Skin of body (tissue), 2 donors: ENCODE measurements around the gene MARCKSL1. TPM values are rescaled to one million over a fixed set of nuclear protein-coding genes. Genes with fewer than 3 reads are reported as not detected.
"Not testable (repeated sequence)": the region's sequence is repeated elsewhere in the genome, so short reads cannot be mapped to it uniquely, and the experiment has no call there.

Experiments
- DNase-seq: peaks from one replicate; lab custom pipeline; 2025; lab: John Stamatoyannopoulos, UW
- total RNA-seq: library from RNA; depleted of rRNA; stranded (reverse); fragments of >200 nt; gene quantifications from one replicate; pipeline ENCODE4 v1.2.3, GENCODE V29; 2014

The MARCKSL1 gene
- total RNA-seq, 1 donor from 2014 or later, result 39.8 TPM

DNA sequence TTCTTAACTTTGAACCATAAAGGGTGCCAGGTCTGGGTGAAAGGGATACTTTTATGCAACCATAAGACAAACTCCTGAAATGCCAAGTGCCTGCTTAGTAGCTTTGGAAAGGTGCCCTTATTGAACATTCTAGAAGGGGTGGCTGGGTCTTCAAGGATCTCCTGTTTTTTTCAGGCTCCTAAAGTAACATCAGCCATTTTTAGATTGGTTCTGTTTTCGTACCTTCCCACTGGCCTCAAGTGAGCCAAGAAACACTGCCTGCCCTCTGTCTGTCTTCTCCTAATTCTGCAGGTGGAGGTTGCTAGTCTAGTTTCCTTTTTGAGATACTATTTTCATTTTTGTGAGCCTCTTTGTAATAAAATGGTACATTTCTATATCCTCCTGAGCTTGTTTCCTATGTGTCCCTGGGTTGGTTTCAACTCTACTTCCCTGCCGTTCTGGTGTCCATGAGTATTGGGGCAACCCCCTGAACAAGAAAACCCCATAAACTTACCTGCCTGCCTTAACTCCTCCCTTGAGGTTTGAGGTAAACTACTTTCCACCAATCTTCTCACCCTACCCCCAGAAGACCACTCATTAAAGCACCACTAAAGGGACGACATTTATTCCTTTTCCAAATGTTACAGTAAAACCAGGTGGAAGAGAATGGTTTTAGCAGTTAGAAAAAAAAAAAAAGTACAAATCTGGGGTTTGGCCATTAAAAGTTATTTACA is 2.6 kb downstream of the MARCKSL1 start:
- DNase-seq, result no peak

DNA sequence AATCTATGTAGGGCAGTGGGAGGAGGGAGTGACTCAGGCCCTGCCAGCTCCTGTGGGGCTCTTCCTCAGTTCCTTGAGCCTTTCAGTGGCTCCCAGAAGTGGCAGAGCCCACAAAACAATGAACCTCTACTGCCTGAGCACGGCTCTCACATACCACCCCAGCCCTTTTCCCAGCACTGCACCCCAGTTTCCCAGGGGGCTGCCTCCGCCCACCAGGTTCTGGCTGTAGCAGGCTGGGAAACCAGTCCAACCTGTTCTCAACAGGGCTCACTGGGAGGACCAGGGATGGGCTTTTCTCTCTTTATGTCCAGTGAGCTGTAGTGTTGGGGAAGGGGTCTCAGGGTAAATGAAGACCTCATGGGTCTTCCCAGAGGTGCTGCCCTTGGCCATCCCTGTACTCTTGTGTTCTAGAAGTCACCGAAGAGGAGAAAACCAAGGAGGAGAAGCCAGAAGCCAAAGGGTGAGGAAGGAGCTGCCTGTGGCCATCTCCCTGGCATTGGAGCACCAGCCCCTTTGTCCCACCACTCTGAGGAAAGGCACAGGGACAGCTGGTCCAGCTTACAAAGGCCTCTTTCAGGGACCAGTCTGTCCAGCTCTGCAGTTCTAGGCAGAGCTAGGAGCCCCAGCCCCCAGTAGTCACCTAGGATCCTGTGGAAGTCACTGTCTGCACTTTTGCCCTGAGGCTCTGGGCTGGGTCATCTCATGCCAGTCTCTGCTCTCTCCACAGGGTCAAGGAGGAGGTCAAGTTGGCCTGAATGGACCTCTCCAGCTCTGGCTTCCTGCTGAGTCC is 3.5 kb downstream of the MARCKSL1 start:
- no peak for DNase-seq

- DNase-seq, result no peak
These were observed 4.5 kb downstream of the MARCKSL1 start for GRCh38 chr1:32331549-32331948.

DNA sequence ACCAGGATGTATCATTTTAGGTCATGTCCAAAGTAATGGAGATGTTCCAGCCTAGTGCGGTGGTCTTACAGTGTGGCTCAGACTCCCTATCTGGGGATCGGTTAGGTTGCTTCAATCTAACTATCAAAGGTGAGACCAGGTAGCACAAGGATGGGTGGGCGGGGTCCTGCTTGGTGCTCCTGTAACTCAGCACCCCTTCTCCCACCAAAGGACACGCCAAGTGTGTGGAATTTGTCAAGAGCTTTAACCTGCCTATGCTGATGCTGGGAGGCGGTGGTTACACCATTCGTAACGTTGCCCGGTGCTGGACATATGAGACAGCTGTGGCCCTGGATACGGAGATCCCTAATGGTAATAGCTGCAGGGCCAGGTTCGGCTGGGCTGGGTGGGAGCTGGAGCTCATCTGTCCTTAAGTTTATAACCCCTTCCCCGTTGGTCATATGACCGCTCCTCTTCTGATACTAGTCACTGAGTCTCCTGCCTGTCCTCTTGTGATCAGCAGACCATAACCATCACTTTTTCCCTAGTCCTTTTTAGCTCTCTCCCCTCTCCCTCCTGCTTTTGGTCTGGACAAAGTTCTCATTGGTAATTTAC is 5.4 kb downstream of the MARCKSL1 start:
- no peak for DNase-seq

- no peak for DNase-seq
These were observed 6.0 kb downstream of the MARCKSL1 start for GRCh38 chr1:32329931-32330466.

- DNase-seq, result no peak
These were observed 8.8 kb downstream of the MARCKSL1 start for GRCh38 chr1:32327204-32327603.

- no peak for DNase-seq
These were observed 14.2 kb downstream of the MARCKSL1 start for GRCh38 chr1:32321712-32322291.

GRCh38 chr1:32318127-32318869 is 17.7 kb downstream of the MARCKSL1 start:
- no peak for DNase-seq

- DNase-seq, result no peak
These were observed 19.1 kb downstream of the MARCKSL1 start for GRCh38 chr1:32316903-32317277.

GRCh38 chr1:32311709-32312393 is 24.2 kb downstream of the MARCKSL1 start:
- DNase-seq, result no peak

DNA sequence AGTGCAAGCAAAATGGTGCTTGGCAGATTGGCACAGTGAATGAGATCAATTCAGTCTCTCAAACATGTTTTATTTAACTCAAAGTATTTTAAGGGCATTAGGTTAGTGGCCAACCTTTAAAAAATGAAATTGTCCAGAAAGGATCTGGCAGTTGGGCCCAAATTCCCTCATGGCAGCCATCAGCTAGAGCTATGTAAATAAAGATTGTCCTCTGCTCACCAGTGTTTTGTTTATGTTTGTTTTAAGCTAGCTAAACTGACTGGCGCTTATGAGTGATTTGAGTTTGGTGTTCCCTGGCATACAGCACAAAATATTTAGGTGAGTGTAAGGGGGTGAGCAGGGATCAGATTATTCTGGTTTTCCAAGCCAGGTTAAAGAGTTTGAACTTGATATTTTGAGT is 26.1 kb downstream of the MARCKSL1 start:
- no peak for DNase-seq

- DNase-seq, result no peak
These were observed 28.7 kb downstream of the MARCKSL1 start for GRCh38 chr1:32307324-32307723.

GRCh38 chr1:32305310-32305709 is 30.7 kb downstream of the MARCKSL1 start:
- DNase-seq, result no peak

- no peak for DNase-seq
These were observed 31.9 kb downstream of the MARCKSL1 start for GRCh38 chr1:32303997-32304622.

DNA sequence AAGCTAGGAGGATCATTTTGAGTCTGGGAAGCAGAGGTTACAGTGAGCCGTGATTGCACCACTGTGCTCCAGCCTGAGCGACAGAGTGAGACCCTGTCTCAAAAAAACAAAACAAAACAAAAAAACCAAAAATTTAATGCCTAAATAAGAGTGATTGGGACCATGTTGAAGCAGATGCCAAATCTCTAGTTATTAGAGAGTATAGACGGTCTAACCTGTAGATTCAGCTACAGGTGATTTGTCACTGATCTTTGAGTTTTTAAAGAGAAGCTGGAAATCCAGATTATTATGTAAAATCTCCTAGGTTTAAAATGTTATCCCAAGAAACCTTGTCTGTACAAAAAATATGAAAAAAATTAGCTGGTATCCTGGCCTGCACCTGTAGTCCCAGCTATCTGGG is 32.7 kb downstream of the MARCKSL1 start:
- DNase-seq, result no peak

DNA sequence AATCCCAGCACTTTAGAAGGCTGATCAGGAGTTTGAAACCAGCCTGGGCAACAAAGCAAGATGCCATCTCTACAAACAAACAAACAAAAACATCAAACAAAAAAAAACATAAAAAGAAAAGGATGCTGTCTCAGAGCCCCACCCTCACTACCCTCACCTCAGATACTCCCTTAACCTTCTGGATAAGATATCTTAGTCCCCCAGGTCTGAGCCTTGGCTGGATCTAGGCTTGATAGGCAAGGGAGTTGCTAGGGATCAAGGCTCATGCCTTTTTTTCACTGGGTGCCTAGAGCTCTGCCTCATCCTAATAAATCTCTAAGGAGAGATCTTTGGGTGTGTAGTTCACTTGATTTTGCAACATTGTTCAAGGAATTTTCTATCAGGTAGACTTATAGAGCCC is 36.7 kb downstream of the MARCKSL1 start:
- no peak for DNase-seq

DNA sequence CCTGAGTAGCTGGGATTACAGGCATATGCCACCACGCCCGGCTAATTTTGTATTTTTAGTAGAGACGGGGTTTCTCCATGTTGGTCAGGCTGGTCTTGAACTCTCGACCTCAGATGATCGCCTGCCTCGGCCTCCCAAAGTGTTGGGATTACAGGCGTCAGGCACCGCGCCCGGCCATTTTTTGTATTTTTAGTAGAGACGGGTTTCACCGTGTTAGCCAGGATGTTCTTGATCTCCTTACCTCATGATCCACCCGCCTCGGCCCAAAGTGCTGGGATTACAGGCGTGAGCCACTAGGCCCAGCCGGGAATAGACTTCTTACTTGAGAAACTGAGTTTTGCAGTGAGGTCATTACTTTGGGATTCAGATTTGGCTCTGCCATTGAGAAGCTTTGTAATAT is 37.8 kb downstream of the MARCKSL1 start:
- not testable (repeated sequence) for DNase-seq

- DNase-seq, result peak; percentile 67
These were observed 44.1 kb downstream of the MARCKSL1 start, which contains the start of gene HDAC1 for GRCh38 chr1:32291708-32292538. HDAC1 (plus strand) TSS chr1:32292083; CDS start chr1:32292170, 87 bp downstream.

- DNase-seq, result no peak
These were observed 44.8 kb downstream of the MARCKSL1 start for GRCh38 chr1:32291145-32291707.
